Measurements from ENCODE around the gene HNRNPA2B1.

- TF ChIP-seq CTCF (IDR thresholded peaks at IDR 0.05) (no peak), POLR2A (IDR thresholded peaks at IDR 0.05) (no peak)
Measured at GRCh38 chr7:26183545-26184280, 16.8 kb downstream of the HNRNPA2B1 start.
